Measurements from ENCODE around the gene ZNF35. TPM values are rescaled to one million over a fixed set of nuclear protein-coding genes. Genes with fewer than 3 reads are reported as not detected.

Gene ZNF35
- total RNA-seq, 1 experiment from 2014 or later, result 7.9 TPM

DNA sequence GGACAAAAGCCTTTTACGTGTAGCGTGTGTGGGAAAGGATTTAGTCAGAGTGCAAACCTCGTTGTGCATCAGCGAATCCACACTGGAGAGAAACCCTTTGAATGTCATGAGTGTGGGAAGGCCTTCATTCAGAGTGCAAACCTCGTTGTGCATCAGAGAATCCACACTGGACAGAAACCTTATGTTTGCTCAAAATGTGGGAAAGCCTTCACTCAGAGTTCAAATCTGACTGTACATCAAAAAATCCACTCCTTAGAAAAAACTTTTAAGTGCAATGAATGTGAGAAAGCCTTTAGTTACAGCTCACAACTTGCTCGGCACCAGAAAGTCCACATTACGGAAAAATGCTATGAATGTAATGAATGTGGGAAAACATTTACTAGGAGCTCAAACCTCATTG is 10.5 kb downstream of the ZNF35 start:
- peaks cover 11 to 15% of the 10 kb centered on the region in 2 experiments; a peak in 2 of 4 replicates for H3K9me3 ChIP-seq (ENCODE audit: control insufficient read depth in 1 of 2, insufficient read depth in 1 of 2, low read depth in 1 of 2, low read length in 2 of 2)
- CTCF ChIA-PET, result no interaction called here
- intact Hi-C loops (cut with micrococcal nuclease), result no loop called here
- H3K36me3 ChIP-seq (ENCODE audit: control insufficient read depth in 1 of 2, insufficient read depth in 2 of 2, low read length in 2 of 2), result peaks cover 32 to 56% of the 10 kb centered on the region in 2 experiments
- H3K79me2 ChIP-seq (ENCODE audit: insufficient read depth, low read length), result peaks cover 3% of the 10 kb centered on the region; the same call in 1 of the 2 replicates
- H3K9ac ChIP-seq (ENCODE audit: low read length), result no peak overlapping the region
- H3K9me2 ChIP-seq (ENCODE audit: insufficient read depth), result no peaks in the 10 kb centered on the region
- RAD21 ChIA-PET (ENCODE audit: low non-redundant PET in 1 of 2, low total read pairs in 2 of 2, uncharacterized antibody in 2 of 2, unreplicated experiment in 2 of 2), result no interaction called here
- H4K20me1 ChIP-seq (ENCODE audit: insufficient read depth), result no peaks in the 10 kb centered on the region
- no peak overlapping the region for H3K4me3 ChIP-seq (replicated peaks in 1 of 2; ENCODE audit: low read depth in 1 of 2, low read length in 2 of 2)
- ATAC-seq, result no peak
- no peaks in the 10 kb centered on the region for H3K27me3 ChIP-seq (ENCODE audit: insufficient read depth, low read length)
- no peak for DNase-seq (ENCODE audit: low read depth, low spot score)
- H3K4me2 ChIP-seq (ENCODE audit: low read length), result no peak overlapping the region
- no peak for TF ChIP-seq MAX (IDR thresholded peaks at IDR 0.05)
- no peak for TF ChIP-seq SP1 (IDR thresholded peaks at IDR 0.05; ENCODE audit: low read depth)
- no peak for TF ChIP-seq CEBPB (IDR thresholded peaks at IDR 0.05; ENCODE audit: low read depth)
- TF ChIP-seq ATF3 (IDR thresholded peaks at IDR 0.05), result no peak
- no peak for TF ChIP-seq EGR1 (IDR thresholded peaks at IDR 0.05; ENCODE audit: low read depth)
- no peak for TF ChIP-seq ELF1 (IDR thresholded peaks at IDR 0.05; ENCODE audit: borderline replicate concordance, low read depth)
- no peak overlapping the region for H3K27ac ChIP-seq (ENCODE audit: low read depth, low read length)
- POLR2A ChIA-PET, result no interaction called here
- TSS peak; percentile 10 for BruUV-seq (replicated peaks)
- H3K4me1 ChIP-seq (ENCODE audit: control insufficient read depth in 1 of 2, insufficient read depth in 2 of 2, low read length in 2 of 2), result no peaks in the 10 kb centered on the region
- no peak overlapping the region for H2AFZ ChIP-seq (ENCODE audit: low read depth, low read length, poor library complexity, severe bottlenecking)

DNA sequence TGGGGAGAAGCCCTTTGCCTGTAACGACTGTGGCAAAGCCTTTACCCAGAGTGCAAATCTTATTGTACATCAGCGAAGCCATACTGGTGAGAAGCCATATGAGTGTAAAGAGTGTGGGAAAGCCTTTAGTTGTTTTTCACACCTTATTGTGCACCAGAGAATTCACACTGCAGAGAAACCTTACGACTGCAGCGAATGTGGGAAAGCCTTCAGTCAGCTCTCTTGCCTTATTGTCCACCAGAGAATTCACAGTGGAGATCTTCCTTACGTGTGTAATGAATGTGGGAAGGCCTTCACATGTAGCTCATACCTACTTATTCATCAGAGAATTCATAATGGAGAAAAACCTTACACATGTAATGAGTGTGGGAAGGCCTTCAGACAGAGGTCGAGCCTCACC is 10.9 kb downstream of the ZNF35 start:
- no peaks in the 10 kb centered on the region for H4K20me1 ChIP-seq (ENCODE audit: insufficient read depth)
- no peak overlapping the region for H3K9ac ChIP-seq (ENCODE audit: low read length)
- no peak overlapping the region for H2AFZ ChIP-seq (ENCODE audit: low read depth, low read length, poor library complexity, severe bottlenecking)
- POLR2A ChIA-PET, result no interaction called here
- no peak for ATAC-seq
- peaks cover 30 to 52% of the 10 kb centered on the region in 2 experiments for H3K36me3 ChIP-seq (ENCODE audit: control insufficient read depth in 1 of 2, insufficient read depth in 2 of 2, low read length in 2 of 2)
- H3K4me2 ChIP-seq (ENCODE audit: low read length), result no peak overlapping the region
- H3K9me2 ChIP-seq (ENCODE audit: insufficient read depth), result no peaks in the 10 kb centered on the region
- RAD21 ChIA-PET (ENCODE audit: low non-redundant PET in 1 of 2, low total read pairs in 2 of 2, uncharacterized antibody in 2 of 2, unreplicated experiment in 2 of 2), result no interaction called here
- no peak overlapping the region for H3K4me3 ChIP-seq (replicated peaks in 1 of 2; ENCODE audit: low read depth in 1 of 2, low read length in 2 of 2)
- 0 out of 2 replicates have a peak, but pooled peaks cover 3% of the 10 kb centered on the region for H3K79me2 ChIP-seq (ENCODE audit: insufficient read depth, low read length)
- no peak overlapping the region for H3K27ac ChIP-seq (ENCODE audit: low read depth, low read length)
- no peaks in the 10 kb centered on the region for H3K4me1 ChIP-seq (ENCODE audit: control insufficient read depth in 1 of 2, insufficient read depth in 2 of 2, low read length in 2 of 2)
- no peak for DNase-seq (ENCODE audit: low read depth, low spot score)
- BruUV-seq (replicated peaks), result no TSS peak
- intact Hi-C loops (cut with micrococcal nuclease), result no loop called here
- H3K9me3 ChIP-seq (ENCODE audit: control insufficient read depth in 1 of 2, insufficient read depth in 1 of 2, low read depth in 1 of 2, low read length in 2 of 2), result peaks cover 11 to 15% of the 10 kb centered on the region in 2 experiments; a peak in 2 of 4 replicates
- TF ChIP-seq CEBPB (IDR thresholded peaks at IDR 0.05; ENCODE audit: low read depth) (no peak), YY1 (IDR thresholded peaks at IDR 0.05; ENCODE audit: extremely low read depth, insufficient replicate concordance, low read depth, low read length) (no peak)
- CTCF ChIA-PET, result no interaction called here
- no peaks in the 10 kb centered on the region for H3K27me3 ChIP-seq (ENCODE audit: insufficient read depth, low read length)
